ENCODE results near the gene GAS7. TPM values are rescaled to one million over a fixed set of nuclear protein-coding genes. Genes with fewer than 3 reads are reported as not detected.
A peak's percentile ranks its signal among the peaks of the same experiment; 100 is the strongest.

The GAS7 gene
- total and polyA plus RNA-seq, 2 experiments from 2014 or later: 1.9 to 10.7 TPM

DNA sequence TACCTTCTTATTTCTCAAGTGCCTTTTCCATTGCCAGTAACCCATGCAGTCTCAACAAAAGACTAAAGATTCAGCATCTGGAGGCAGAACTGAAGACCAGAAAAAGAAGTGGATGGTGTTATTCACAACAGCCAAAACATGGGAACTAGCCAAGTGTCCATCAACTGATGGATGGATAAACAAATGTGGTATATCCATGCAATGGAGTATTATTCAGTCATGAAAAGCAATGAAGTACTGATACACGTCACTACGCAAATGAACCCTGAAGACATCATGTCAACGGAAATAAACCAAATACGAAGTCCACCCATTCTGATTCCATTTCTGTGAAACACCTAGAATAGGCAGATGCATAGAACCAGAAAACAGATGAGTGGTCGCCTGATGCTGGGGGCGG lies 25.6 kb downstream of the GAS7 start (continued):
- TF ChIP-seq ZNF114 (CRISPR knock-in tag; IDR thresholded peaks at IDR 0.05) (no peak), EZH2phosphoT487 (IDR thresholded peaks at IDR 0.05; ENCODE audit: unreplicated experiment) (no peak), CREB1 (CRISPR knock-in tag; IDR thresholded peaks at IDR 0.05; ENCODE audit: low read depth) (no peak), ZNF331 (CRISPR knock-in tag; IDR thresholded peaks at IDR 0.05; ENCODE audit: low read depth) (no peak), CTCF (conservative IDR thresholded peaks at IDR 0.05; ENCODE audit: low read depth in 2 of 2) (no peak), EZH2 (IDR thresholded peaks at IDR 0.05; ENCODE audit: low read depth, unreplicated experiment) (no peak)
- TF ChIP-seq, protein P1, sequence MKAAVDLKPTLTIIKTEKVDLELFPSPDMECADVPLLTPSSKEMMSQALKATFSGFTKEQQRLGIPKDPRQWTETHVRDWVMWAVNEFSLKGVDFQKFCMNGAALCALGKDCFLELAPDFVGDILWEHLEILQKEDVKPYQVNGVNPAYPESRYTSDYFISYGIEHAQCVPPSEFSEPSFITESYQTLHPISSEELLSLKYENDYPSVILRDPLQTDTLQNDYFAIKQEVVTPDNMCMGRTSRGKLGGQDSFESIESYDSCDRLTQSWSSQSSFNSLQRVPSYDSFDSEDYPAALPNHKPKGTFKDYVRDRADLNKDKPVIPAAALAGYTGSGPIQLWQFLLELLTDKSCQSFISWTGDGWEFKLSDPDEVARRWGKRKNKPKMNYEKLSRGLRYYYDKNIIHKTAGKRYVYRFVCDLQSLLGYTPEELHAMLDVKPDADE (IDR thresholded peaks at IDR 0.05): no peak

GRCh38 chr17:10172241-10172741 lies 26.1 kb downstream of the GAS7 start:
- Histone ChIP-seq H3K79me2 (replicated peaks; ENCODE audit: insufficient read depth) (no peaks in the 10 kb centered on the region), H3K4me3 (no peak overlapping the region)
- H3K27ac Mint-ChIP-seq: no peak overlapping the region
- TF ChIP-seq EZH2phosphoT487 (IDR thresholded peaks at IDR 0.05; ENCODE audit: unreplicated experiment) (no peak), JUNB (IDR thresholded peaks at IDR 0.05; ENCODE audit: unreplicated experiment) (no peak), REST (IDR thresholded peaks at IDR 0.05; ENCODE audit: unreplicated experiment) (no peak), NANOG (IDR thresholded peaks at IDR 0.05; ENCODE audit: borderline replicate concordance) (no peak), ZNF331 (CRISPR knock-in tag; IDR thresholded peaks at IDR 0.05; ENCODE audit: low read depth) (no peak), POLR2AphosphoS5 (IDR thresholded peaks at IDR 0.05; ENCODE audit: low read depth) (no peak), EZH2 (IDR thresholded peaks at IDR 0.05; ENCODE audit: low read depth, unreplicated experiment) (no peak), CREB1 (CRISPR knock-in tag; IDR thresholded peaks at IDR 0.05; ENCODE audit: low read depth) (no peak)
- TF ChIP-seq, protein P2, sequence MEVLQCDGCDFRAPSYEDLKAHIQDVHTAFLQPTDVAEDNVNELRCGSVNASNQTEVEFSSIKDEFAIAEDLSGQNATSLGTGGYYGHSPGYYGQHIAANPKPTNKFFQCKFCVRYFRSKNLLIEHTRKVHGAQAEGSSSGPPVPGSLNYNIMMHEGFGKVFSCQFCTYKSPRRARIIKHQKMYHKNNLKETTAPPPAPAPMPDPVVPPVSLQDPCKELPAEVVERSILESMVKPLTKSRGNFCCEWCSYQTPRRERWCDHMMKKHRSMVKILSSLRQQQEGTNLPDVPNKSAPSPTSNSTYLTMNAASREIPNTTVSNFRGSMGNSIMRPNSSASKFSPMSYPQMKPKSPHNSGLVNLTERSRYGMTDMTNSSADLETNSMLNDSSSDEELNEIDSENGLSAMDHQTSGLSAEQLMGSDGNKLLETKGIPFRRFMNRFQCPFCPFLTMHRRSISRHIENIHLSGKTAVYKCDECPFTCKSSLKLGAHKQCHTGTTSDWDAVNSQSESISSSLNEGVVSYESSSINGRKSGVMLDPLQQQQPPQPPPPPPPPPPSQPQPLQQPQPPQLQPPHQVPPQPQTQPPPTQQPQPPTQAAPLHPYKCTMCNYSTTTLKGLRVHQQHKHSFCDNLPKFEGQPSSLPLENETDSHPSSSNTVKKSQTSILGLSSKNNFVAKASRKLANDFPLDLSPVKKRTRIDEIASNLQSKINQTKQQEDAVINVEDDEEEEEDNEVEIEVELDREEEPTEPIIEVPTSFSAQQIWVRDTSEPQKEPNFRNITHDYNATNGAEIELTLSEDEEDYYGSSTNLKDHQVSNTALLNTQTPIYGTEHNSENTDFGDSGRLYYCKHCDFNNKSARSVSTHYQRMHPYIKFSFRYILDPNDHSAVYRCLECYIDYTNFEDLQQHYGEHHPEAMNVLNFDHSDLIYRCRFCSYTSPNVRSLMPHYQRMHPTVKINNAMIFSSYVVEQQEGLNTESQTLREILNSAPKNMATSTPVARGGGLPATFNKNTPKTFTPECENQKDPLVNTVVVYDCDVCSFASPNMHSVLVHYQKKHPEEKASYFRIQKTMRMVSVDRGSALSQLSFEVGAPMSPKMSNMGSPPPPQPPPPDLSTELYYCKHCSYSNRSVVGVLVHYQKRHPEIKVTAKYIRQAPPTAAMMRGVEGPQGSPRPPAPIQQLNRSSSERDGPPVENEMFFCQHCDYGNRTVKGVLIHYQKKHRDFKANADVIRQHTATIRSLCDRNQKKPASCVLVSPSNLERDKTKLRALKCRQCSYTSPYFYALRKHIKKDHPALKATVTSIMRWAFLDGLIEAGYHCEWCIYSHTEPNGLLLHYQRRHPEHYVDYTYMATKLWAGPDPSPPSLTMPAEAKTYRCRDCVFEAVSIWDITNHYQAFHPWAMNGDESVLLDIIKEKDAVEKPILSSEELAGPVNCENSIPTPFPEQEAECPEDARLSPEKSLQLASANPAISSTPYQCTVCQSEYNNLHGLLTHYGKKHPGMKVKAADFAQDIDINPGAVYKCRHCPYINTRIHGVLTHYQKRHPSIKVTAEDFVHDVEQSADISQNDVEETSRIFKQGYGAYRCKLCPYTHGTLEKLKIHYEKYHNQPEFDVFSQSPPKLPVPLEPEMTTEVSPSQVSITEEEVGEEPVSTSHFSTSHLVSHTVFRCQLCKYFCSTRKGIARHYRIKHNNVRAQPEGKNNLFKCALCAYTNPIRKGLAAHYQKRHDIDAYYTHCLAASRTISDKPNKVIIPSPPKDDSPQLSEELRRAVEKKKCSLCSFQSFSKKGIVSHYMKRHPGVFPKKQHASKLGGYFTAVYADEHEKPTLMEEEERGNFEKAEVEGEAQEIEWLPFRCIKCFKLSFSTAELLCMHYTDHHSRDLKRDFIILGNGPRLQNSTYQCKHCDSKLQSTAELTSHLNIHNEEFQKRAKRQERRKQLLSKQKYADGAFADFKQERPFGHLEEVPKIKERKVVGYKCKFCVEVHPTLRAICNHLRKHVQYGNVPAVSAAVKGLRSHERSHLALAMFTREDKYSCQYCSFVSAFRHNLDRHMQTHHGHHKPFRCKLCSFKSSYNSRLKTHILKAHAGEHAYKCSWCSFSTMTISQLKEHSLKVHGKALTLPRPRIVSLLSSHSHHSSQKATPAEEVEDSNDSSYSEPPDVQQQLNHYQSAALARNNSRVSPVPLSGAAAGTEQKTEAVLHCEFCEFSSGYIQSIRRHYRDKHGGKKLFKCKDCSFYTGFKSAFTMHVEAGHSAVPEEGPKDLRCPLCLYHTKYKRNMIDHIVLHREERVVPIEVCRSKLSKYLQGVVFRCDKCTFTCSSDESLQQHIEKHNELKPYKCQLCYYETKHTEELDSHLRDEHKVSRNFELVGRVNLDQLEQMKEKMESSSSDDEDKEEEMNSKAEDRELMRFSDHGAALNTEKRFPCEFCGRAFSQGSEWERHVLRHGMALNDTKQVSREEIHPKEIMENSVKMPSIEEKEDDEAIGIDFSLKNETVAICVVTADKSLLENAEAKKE (CRISPR knock-in tag; IDR thresholded peaks at IDR 0.05): no peak

More at GRCh38 chr17:10172241-10172741, 26.1 kb downstream of the GAS7 start:
- Histone ChIP-seq H3K4me1 (ENCODE audit: insufficient read depth) (peaks cover 20% of the 10 kb centered on the region), H2AFZ (no peak overlapping the region), H3K27me3 (ENCODE audit: insufficient read depth) (no peaks in the 10 kb centered on the region), H3K36me3 (ENCODE audit: insufficient read depth) (no peaks in the 10 kb centered on the region; the same call in 1 of the 2 replicates), H3K9me2 (ENCODE audit: insufficient read depth) (no peaks in the 10 kb centered on the region), H3F3A (replicated peaks; ENCODE audit: low read depth) (no peaks in the 10 kb centered on the region), H3K4me2 (no peak overlapping the region), H3K27ac (ENCODE audit: low read depth) (0 out of 2 replicates have a peak overlapping the region, but pooled peaks have one; percentile 4), H4K20me1 (replicated peaks; ENCODE audit: insufficient read depth) (no peaks in the 10 kb centered on the region)
- Mint-ChIP-seq H3K4me3 (no peak overlapping the region), H3K9me3 (peaks cover 8% of the 10 kb centered on the region; the same call in 2 of the 3 replicates), H3K36me3 (ENCODE audit: low read depth) (0 out of 3 replicates have a peak, but pooled peaks cover 3% of the 10 kb centered on the region), H3K27me3 (ENCODE audit: insufficient read depth, low read depth, poor library complexity) (peaks cover 6% of the 10 kb centered on the region), H3K4me1 (peaks cover 22% of the 10 kb centered on the region)
- ATAC-seq: no peak; the same call in 2 of the 3 replicates
- DNase-seq (ENCODE audit: low spot score): no peak
